GM21360 (cell line): ENCODE results near the gene ARIH2.
"Not testable (repeated sequence)": the region's sequence is repeated elsewhere in the genome, so short reads cannot be mapped to it uniquely, and the experiment has no call there.

Source experiments
- ATAC-seq: cut with Tn5 transposase; IDR thresholded peaks from one replicate; pipeline ENCODE4 v1.9.1; 2021; ENCODE audit warnings: mild to moderate bottlenecking, moderate library complexity; ENCODE audit not compliant: unreplicated experiment

Gene ARIH2

GRCh38 chr3:48918388-48919214 is at the start of gene ARIH2:
Gene ARIH2, plus strand, starts transcription at chr3:48918842. Its CDS starts 8,717 bp downstream, at chr3:48927559.
- peak; percentile 84 for ATAC-seq

GRCh38 chr3:48877671-48878070 is 41.0 kb upstream of the ARIH2 start:
- ATAC-seq: no peak

- no peak for ATAC-seq
These were observed 39.2 kb upstream of the ARIH2 start for GRCh38 chr3:48879307-48879993.

- no peak for ATAC-seq
These were observed 38.7 kb upstream of the ARIH2 start for GRCh38 chr3:48879994-48880377.

GRCh38 chr3:48881006-48881405 is 37.6 kb upstream of the ARIH2 start:
- ATAC-seq: no peak

GRCh38 chr3:48881652-48882114 is 37.0 kb upstream of the ARIH2 start:
- ATAC-seq: no peak

- no peak for ATAC-seq
These were observed 32.9 kb upstream of the ARIH2 start for GRCh38 chr3:48885753-48886152.

GRCh38 chr3:48891606-48892005 is 27.0 kb upstream of the ARIH2 start:
- ATAC-seq: no peak

GRCh38 chr3:48894516-48894915 is 24.1 kb upstream of the ARIH2 start:
- ATAC-seq: no peak

- no peak for ATAC-seq
These were observed 21.7 kb upstream of the ARIH2 start for GRCh38 chr3:48896936-48897335.

- no peak for ATAC-seq
These were observed 20.9 kb upstream of the ARIH2 start for GRCh38 chr3:48897460-48898376.

- ATAC-seq: peak; percentile 84
These were observed 20.0 kb upstream of the ARIH2 start, which contains the start of gene SLC25A20 for GRCh38 chr3:48898383-48899234. Gene SLC25A20, minus strand, starts transcription at chr3:48898882. Its CDS starts 88 bp downstream, at chr3:48898794.

- ATAC-seq: no peak
These were observed 19.4 kb upstream of the ARIH2 start for GRCh38 chr3:48899273-48899672.

GRCh38 chr3:48907026-48907425 is 11.6 kb upstream of the ARIH2 start:
- ATAC-seq: not testable (repeated sequence)

GRCh38 chr3:48915296-48915695 is 3.3 kb upstream of the ARIH2 start:
- no peak for ATAC-seq

- peak; percentile 26 for ATAC-seq
These were observed 835 bp downstream of the ARIH2 start for GRCh38 chr3:48919215-48920138.

GRCh38 chr3:48926425-48927392 is 8.1 kb downstream of the ARIH2 start:
- no peak for ATAC-seq

GRCh38 chr3:48927928-48928327 is 9.3 kb downstream of the ARIH2 start:
- ATAC-seq: no peak
